SK-N-SH (cell line): ENCODE measurements around the gene TK2.

Experiments used
- CTCF ChIP-seq: fragments of 200-600 bp; sonication (generic); IDR thresholded peaks from 2 replicates; pipeline ENCODE4 v1.6.1; 2017; ENCODE audit warnings: antibody characterized with exemption, mild to moderate bottlenecking, moderate library complexity
- MAX ChIP-seq: IDR thresholded peaks from 2 replicates; pipeline ENCODE4 v1.4.0; 2012; ENCODE audit warnings: low read depth
- PBX3 ChIP-seq: IDR thresholded peaks from 2 replicates; pipeline ENCODE4; 2012
- POLR2AphosphoS5 ChIP-seq: IDR thresholded peaks from 2 replicates; pipeline ENCODE4 v1.6.1; 2012; ENCODE audit warnings: low read depth, low read length
- RAD21 ChIP-seq: IDR thresholded peaks from 2 replicates; pipeline ENCODE4 v1.6.1; 2012; ENCODE audit warnings: mild to moderate bottlenecking, low read length
- TCF12 ChIP-seq: IDR thresholded peaks from 2 replicates; pipeline ENCODE4 v1.4.0; 2012
- USF1 ChIP-seq: IDR thresholded peaks from 2 replicates; pipeline ENCODE4 v1.4.0; 2012; ENCODE audit warnings: low read depth, borderline replicate concordance
- YY1 ChIP-seq: IDR thresholded peaks from 2 replicates; pipeline ENCODE4 v1.4.0; 2012; ENCODE audit warnings: low read depth, mild to moderate bottlenecking

GRCh38 chr16:66560107-66560506 lies 10.2 kb upstream of the TK2 start:
- no peak for TF ChIP-seq USF1
- TF ChIP-seq PBX3: no peak
- TF ChIP-seq CTCF: no peak
- no peak for TF ChIP-seq MAX
- no peak for TF ChIP-seq RAD21
- no peak for TF ChIP-seq YY1
- TF ChIP-seq POLR2AphosphoS5: no peak
- no peak for TF ChIP-seq TCF12
